GM21528 (cell line): ENCODE results near the gene PHC2.

Source experiments
- ATAC-seq: cut with Tn5 transposase; IDR thresholded peaks from one replicate; pipeline ENCODE4 v1.9.1; 2021; ENCODE audit warnings: mild to moderate bottlenecking, moderate library complexity; ENCODE audit not compliant: unreplicated experiment, low FRiP score

PHC2 gene

GRCh38 chr1:33373606-33374005 is 57.3 kb downstream of the PHC2 start:
- ATAC-seq, result no peak

DNA sequence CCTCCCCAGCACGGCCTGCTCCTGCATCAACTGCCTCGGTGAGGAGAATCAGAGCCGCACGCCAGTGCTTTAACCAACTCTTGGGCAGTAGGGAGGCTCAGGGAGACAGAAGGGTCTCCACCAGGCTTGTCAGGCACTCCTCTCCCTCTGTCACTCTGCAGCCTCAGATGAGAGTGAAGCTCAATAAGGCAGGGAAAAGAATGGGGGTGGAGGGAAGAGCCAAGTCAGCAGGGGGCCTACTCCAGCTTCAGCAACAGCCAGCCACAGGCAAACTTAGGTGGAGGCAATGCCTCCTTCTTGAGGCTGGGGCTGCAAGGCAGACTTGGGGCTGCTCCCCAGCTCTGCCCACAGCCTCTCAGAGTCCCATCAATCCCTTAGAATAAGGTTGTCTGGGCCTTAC is 58.2 kb downstream of the PHC2 start:
- no peak for ATAC-seq

GRCh38 chr1:33372162-33372561 is 58.7 kb downstream of the PHC2 start:
- ATAC-seq, result no peak

DNA sequence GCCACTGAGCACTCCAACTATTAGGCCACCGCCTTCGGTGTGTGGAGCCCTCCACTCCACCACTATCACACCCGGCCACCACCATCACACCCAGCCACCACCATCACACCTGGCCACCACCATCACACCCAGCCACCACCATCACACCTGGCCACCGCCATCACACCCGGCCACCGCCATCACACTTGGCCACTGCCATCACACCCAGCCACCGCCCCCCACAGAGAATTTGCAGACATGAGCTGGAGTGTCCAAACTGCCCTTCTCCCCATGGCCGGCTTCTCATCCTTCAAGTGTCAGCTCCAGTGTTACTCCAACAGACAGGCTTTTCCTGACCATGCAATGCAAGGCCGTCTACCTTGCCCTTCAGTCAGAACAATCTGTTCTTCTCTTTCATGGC is 59.6 kb downstream of the PHC2 start:
- no peak for ATAC-seq

DNA sequence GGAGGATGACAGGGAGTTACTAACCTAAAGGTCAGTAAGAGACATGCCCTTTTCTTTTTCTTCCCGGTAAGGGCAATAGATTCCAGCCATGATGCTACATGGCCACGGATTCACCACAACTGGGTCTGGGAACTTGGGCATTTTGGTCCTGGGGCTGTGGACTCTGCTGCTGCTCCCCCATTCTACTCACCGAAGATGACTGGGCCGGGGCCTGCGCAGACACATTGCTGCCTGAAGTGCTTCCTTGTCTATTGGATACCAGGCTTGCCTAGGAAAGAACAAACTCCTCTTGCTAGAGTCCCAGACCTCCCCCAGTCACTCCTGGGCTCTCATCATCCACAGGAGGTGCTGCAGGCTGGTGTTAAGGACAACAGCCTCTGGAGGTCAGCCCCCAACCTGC is 60.1 kb downstream of the PHC2 start:
- no peak for ATAC-seq

- no peak for ATAC-seq
Observed at GRCh38 chr1:33370301-33370700, 60.6 kb downstream of the PHC2 start.

DNA sequence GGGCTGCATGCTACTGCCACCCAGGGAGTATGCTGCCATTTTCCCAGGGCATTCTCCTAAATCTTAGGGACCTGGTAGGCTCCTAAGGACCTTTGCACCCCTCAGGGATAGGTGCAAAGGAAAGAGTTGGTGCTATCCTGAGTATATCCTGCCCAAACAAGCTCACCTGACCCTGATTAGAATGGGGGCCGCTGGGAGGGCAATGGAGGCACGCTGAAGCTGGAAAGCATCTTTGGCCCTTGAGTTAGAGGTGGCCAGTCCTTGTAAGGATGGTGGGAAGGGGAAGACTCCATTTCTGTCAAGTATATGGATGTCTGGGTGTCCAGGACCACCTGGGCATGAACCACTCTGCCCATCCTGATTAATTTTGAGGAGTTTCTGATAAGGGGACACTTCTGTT is 61.1 kb downstream of the PHC2 start:
- ATAC-seq, result no peak

- no peak for ATAC-seq
Observed at GRCh38 chr1:33369081-33369480, 61.8 kb downstream of the PHC2 start.

GRCh38 chr1:33368431-33368830 is 62.5 kb downstream of the PHC2 start:
- ATAC-seq, result no peak

DNA sequence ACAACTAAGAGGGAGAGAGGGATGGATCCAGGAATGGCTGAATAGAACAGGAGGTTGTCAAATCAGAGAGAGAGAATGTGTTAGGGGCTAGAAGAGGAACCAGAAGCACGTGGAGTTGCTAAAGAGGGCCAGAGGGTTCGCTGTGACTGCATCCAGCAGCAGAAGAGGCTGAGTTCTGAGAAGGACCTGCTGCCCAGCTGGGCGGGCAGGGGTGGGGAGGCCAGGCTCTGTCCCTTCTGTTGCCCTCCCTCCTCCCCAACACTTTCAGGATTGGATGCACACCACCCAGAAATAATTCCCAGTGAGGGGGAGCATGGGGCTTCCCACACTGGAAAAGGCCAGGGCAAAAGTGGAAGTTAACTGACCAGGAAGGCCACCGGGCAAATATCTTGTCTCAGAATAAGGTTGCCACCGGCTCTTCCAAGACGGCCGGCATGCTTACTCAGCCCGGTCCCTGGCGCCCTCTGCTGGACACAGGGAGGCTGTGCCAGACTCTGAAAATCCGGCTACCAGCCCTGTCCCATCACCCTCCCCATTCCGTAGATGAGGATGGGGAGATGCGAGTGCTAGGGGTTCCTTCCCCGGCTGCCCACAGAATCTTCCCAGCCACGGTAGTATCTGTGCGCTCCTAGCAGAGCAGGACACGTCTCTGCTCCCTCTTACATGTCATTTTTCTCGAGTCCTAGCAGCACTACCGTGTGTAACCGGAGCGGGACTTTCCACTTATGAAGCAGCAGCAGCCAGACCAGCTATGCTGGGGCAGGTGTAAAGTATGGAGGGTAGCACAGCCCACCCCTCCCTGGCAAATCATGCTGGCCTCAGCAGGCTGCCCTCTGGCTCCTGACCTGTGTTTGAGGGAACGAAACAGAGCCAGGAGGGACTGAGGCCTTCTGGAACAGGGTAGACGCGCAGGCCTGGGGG is 63.1 kb downstream of the PHC2 start:
- no peak for ATAC-seq

- no peak for ATAC-seq
Observed at GRCh38 chr1:33366762-33367484, 64.0 kb downstream of the PHC2 start.

GRCh38 chr1:33365560-33365997 is 65.3 kb downstream of the PHC2 start:
- no peak for ATAC-seq

DNA sequence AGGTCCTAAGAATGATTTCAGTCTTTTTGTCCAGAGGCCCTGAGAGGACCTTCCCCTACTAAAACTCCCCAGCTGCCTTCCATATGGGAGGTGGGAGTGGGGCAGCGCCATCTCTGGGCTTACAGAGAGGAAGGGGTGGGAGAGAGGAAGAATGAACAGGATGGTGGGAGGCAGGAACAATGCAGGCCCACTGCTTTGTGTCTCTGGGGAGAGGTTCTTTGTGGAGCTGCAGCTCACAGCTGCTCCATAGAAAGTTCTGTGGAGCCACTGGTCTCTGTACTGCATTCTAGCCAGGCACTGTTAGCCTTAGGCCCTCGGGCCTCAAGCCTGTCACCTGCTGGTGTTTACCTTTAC is 66.4 kb downstream of the PHC2 start:
- no peak for ATAC-seq

- no peak for ATAC-seq
Observed at GRCh38 chr1:33363470-33363861, 67.4 kb downstream of the PHC2 start.

- ATAC-seq, result no peak
Observed at GRCh38 chr1:33363021-33363420, 67.9 kb downstream of the PHC2 start.

DNA sequence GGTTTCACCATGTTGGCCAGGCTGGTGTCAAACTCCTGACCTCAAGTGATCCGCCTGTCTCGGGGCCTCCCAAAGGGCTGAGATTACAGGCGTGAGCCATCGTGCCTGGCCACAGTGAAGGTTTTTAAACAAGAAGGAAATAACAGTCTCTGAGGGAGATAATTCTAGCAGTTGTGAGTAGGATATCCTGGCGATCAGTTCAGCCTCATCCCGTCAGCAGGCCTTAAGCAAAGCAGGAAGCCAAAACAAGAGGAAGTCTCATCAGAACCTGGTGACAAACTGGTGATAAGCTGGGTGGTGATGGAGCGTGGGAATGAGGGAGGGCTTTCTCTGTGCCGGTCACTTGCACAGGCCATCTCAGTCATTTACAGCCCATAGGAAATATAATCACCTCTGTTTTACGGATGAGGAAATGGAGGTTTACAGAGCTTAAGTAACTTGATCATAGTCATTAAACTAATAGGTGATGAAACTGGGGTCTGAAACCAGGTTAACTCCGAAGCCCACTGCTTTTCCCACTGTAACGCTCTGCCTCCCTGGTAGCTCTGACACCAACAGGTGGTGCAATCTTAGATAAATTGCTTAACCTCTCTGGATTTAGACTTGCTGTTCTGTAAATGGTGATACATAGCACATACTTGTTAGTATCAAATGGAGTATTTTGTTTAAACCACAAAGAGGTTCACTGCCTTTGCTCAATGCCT is 69.2 kb downstream of the PHC2 start:
- no peak for ATAC-seq

DNA sequence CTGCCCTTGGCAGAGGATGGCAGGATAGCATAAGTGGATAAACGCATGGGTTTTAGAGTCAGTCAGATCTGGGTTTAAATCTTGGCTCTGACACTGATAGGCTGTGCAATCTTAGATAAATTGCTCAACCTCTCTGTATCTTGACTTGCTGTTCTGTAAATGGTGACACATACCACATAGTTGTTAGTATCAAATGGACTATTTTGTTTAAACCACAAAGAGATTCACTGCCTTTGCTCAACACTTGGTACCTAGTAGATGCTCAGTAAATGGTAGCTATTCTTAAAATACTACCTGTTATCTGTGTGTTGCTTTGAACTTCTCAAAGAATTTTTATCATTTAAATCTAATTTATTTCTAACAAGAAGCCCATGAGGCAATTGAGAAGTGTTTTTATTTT is 70.5 kb downstream of the PHC2 start:
- no peak for ATAC-seq

DNA sequence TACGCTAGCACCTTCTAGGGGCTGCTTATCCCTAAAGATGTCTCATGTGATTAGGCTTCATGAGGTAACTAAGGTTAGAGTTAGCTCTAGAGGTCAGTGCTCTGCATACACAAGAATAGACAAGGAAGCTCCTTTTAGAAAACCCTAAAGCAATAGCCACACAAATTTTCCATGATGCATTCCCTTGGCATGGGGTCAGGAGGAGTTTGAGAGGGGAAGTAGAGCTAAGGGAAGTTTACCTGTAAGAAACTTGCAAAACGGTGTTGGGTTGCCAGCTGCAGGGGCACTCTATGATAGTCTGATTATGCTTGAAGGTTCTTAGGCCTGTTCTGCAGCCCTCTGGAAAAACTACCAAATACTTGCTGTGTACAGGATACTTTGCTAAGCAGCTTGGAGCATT is 71.0 kb downstream of the PHC2 start:
- no peak for ATAC-seq

- ATAC-seq, result no peak
Observed at GRCh38 chr1:33358795-33359503, 71.9 kb downstream of the PHC2 start.

GRCh38 chr1:33358114-33358794 is 72.6 kb downstream of the PHC2 start:
- ATAC-seq, result no peak
